ENCODE data around the gene HMCES. TPM values are rescaled to one million over a fixed set of nuclear protein-coding genes. Genes with fewer than 3 reads are reported as not detected.

Gene HMCES
- total and polyA plus RNA-seq, 2 of the 13 experiments (the other 11 are each of a cell fraction or from before 2014, with no cell fraction given) = 16.1 to 37.5 TPM

- intact Hi-C loops (cut with micrococcal nuclease; ENCODE audit: unreplicated experiment) = no loop called here
- Histone ChIP-seq H4K20me1 (ENCODE audit: insufficient read depth, low read length) (no peaks in the 10 kb centered on the region; the same call in 1 of the 2 replicates), H3K4me2 (ENCODE audit: low read depth, low read length) (no peak overlapping the region), H2AFZ (ENCODE audit: low read length) (no peak overlapping the region), H3K9ac (ENCODE audit: insufficient read depth, low read depth, low read length) (no peak overlapping the region), H3K9me3 (ENCODE audit: low read length) (no peaks in the 10 kb centered on the region), H3K36me3 (replicated peaks in 1 of 2; ENCODE audit: control insufficient read depth in 1 of 2, insufficient read depth in 2 of 2, low read length in 2 of 2) (peaks cover 35 to 57% of the 10 kb centered on the region in 2 experiments), H3K27ac (ENCODE audit: extremely low read length, insufficient read depth, low read length) (no peak overlapping the region), H3K27me3 (ENCODE audit: control insufficient read depth in 1 of 2, insufficient read depth in 2 of 2, low read length in 2 of 2) (no peaks in the 10 kb centered on the region; a peak in 1 of 5 replicates), H3K4me3 (replicated peaks in 1 of 3; ENCODE audit: insufficient read depth in 1 of 3, low read depth in 2 of 3, low read length in 3 of 3) (no peak overlapping the region), H3K79me2 (ENCODE audit: insufficient read depth, low read length) (peaks cover 37% of the 10 kb centered on the region), H3K4me1 (ENCODE audit: insufficient read depth, low read length) (peaks cover 41% of the 10 kb centered on the region)
- TF ChIP-seq ERF (CRISPR knock-in tag; IDR thresholded peaks at IDR 0.05) (no peak), GTF3A (CRISPR knock-in tag; conservative IDR thresholded peaks at IDR 0.05) (no peak), MYNN (CRISPR knock-in tag; IDR thresholded peaks at IDR 0.05; ENCODE audit: low read depth) (no peak), NAIF1 (CRISPR knock-in tag; IDR thresholded peaks at IDR 0.05; ENCODE audit: borderline replicate concordance) (no peak), SMYD3 (CRISPR knock-in tag; IDR thresholded peaks at IDR 0.05) (no peak), NFATC3 (CRISPR knock-in tag; IDR thresholded peaks at IDR 0.05) (no peak), ZNF20 (CRISPR knock-in tag; IDR thresholded peaks at IDR 0.05) (no peak), GLMP (CRISPR knock-in tag; IDR thresholded peaks at IDR 0.05; ENCODE audit: borderline replicate concordance) (no peak), KDM6A (CRISPR knock-in tag; IDR thresholded peaks at IDR 0.05; ENCODE audit: low read depth) (no peak), TCF12 (IDR thresholded peaks at IDR 0.05) (no peak), TCF12 (CRISPR knock-in tag; IDR thresholded peaks at IDR 0.05) (no peak), HOXA5 (CRISPR knock-in tag; IDR thresholded peaks at IDR 0.05) (no peak)
- TF ChIP-seq, protein P1, sequence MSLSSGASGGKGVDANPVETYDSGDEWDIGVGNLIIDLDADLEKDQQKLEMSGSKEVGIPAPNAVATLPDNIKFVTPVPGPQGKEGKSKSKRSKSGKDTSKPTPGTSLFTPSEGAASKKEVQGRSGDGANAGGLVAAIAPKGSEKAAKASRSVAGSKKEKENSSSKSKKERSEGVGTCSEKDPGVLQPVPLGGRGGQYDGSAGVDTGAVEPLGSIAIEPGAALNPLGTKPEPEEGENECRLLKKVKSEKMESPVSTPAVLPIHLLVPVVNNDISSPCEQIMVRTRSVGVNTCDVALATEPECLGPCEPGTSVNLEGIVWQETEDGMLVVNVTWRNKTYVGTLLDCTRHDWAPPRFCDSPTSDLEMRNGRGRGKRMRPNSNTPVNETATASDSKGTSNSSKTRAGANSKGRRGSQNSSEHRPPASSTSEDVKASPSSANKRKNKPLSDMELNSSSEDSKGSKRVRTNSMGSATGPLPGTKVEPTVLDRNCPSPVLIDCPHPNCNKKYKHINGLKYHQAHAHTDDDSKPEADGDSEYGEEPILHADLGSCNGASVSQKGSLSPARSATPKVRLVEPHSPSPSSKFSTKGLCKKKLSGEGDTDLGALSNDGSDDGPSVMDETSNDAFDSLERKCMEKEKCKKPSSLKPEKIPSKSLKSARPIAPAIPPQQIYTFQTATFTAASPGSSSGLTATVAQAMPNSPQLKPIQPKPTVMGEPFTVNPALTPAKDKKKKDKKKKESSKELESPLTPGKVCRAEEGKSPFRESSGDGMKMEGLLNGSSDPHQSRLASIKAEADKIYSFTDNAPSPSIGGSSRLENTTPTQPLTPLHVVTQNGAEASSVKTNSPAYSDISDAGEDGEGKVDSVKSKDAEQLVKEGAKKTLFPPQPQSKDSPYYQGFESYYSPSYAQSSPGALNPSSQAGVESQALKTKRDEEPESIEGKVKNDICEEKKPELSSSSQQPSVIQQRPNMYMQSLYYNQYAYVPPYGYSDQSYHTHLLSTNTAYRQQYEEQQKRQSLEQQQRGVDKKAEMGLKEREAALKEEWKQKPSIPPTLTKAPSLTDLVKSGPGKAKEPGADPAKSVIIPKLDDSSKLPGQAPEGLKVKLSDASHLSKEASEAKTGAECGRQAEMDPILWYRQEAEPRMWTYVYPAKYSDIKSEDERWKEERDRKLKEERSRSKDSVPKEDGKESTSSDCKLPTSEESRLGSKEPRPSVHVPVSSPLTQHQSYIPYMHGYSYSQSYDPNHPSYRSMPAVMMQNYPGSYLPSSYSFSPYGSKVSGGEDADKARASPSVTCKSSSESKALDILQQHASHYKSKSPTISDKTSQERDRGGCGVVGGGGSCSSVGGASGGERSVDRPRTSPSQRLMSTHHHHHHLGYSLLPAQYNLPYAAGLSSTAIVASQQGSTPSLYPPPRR (CRISPR knock-in tag; IDR thresholded peaks at IDR 0.05; ENCODE audit: borderline replicate concordance) = no peak
- TF ChIP-seq, protein P2, sequence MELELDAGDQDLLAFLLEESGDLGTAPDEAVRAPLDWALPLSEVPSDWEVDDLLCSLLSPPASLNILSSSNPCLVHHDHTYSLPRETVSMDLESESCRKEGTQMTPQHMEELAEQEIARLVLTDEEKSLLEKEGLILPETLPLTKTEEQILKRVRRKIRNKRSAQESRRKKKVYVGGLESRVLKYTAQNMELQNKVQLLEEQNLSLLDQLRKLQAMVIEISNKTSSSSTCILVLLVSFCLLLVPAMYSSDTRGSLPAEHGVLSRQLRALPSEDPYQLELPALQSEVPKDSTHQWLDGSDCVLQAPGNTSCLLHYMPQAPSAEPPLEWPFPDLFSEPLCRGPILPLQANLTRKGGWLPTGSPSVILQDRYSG (CRISPR knock-in tag; IDR thresholded peaks at IDR 0.05) = no peak
- TF ChIP-seq, protein P3, sequence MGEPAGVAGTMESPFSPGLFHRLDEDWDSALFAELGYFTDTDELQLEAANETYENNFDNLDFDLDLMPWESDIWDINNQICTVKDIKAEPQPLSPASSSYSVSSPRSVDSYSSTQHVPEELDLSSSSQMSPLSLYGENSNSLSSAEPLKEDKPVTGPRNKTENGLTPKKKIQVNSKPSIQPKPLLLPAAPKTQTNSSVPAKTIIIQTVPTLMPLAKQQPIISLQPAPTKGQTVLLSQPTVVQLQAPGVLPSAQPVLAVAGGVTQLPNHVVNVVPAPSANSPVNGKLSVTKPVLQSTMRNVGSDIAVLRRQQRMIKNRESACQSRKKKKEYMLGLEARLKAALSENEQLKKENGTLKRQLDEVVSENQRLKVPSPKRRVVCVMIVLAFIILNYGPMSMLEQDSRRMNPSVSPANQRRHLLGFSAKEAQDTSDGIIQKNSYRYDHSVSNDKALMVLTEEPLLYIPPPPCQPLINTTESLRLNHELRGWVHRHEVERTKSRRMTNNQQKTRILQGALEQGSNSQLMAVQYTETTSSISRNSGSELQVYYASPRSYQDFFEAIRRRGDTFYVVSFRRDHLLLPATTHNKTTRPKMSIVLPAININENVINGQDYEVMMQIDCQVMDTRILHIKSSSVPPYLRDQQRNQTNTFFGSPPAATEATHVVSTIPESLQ (CRISPR knock-in tag; conservative IDR thresholded peaks at IDR 0.05) = no peak
- no TSS peak for BruUV-seq (replicated peaks)
- in situ Hi-C loops (cut with HindIII; ENCODE audit: extremely low pct_ligation_motif_present, low pct_unique_long_range_greater_than_20kb) = no loop called here
- POLR2A ChIA-PET = interaction anchor here (1.2 kb wide), 1 partner anchor 62 kb away, joined by 4 read pairs; no protein-coding TSS in a partner anchor
- DNase-seq (ENCODE audit: low spot score) = no peak
- 98% methylated on average over 3 of the region's 4 CpGs for WGBS (ENCODE audit: low lambda C conversion rate)
- ATAC-seq = no peak
- no peak for FAIRE-seq
- CTCF ChIA-PET (ENCODE audit: low intra/inter-chr PET ratio, low total read pairs) = no interaction called here
Observed at GRCh38 chr3:129252748-129253147, 25.9 kb upstream of the HMCES start.
